GM12875 (cell line): ENCODE data around the gene STX7.

Experiments
- H3K4me3 ChIP-seq: one replicate; pipeline ENCODE4 v1.5.1; 2011; ENCODE audit warnings: low read depth, low read length, control low read depth
- CTCF ChIP-seq: IDR thresholded peaks from 2 replicates; pipeline ENCODE4 v1.5.1; 2011; ENCODE audit warnings: low read depth, mild to moderate bottlenecking, control low read depth, inconsistent platforms, low read length, moderate library complexity, borderline replicate concordance; ENCODE audit not compliant: insufficient read depth

The STX7 gene

GRCh38 chr6:132446141-132446854 lies 66.6 kb downstream of the STX7 start:
- H3K4me3 ChIP-seq = no peak overlapping the region
- no peak for TF ChIP-seq CTCF

DNA sequence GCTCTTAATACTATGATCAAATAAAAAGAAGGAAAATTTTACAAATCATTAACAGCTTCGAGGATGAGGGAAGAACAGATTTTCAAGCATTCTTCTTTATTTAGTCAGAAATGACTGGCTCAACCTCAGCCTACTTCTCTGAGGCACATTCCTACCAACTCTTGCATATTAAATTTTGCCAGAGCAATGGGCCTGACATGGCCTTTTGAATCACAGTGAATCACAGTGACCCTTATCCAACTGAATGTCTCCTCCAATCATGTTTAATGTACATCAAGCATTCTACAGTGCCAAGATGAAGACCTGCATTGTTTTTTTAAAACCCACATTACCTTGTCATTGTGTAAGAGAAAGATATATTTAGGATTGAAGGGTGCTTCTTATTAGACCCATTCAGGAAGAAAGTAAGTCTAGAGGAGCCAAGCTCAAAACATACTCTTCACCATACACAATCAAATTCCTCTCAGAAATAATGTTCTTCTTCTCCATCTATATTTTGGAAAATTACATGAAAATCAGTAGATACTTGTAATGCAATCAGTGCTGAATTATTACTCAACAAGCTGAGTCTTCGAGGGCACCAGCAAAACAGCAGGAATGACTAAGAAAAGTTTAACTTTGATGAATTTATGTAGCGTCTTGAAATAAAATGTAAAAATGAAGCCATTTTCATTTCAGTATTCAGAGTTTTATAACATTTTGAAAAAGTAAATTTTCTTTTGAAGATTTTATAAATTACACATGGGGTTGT lies 67.5 kb downstream of the STX7 start:
- no peak overlapping the region for H3K4me3 ChIP-seq

GRCh38 chr6:132443206-132443605 lies 69.7 kb downstream of the STX7 start:
- H3K4me3 ChIP-seq = no peak overlapping the region
- TF ChIP-seq CTCF = no peak

More for the DNA sequence above, 67.5 kb downstream of the STX7 start:
- TF ChIP-seq CTCF = no peak

DNA sequence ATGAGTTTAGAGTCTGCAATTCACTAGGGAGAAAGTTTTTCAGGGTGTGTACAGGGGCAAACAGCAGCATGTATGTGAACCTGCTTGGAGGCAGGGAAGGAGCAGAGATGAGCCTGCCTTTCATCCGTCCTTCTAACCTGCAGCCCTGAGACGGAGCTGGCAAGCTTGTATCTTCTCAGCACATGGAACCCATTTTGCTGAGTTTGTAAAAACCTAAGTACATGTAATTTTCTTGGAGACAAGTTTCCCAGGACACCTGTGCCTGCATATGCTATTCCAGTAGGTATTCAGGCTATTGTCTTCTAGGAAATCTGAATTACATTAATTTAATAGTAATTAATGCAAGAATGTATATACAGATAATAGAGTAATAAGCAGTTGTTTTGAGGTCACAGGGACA lies 82.8 kb downstream of the STX7 start:
- H3K4me3 ChIP-seq = no peak overlapping the region
- no peak for TF ChIP-seq CTCF

DNA sequence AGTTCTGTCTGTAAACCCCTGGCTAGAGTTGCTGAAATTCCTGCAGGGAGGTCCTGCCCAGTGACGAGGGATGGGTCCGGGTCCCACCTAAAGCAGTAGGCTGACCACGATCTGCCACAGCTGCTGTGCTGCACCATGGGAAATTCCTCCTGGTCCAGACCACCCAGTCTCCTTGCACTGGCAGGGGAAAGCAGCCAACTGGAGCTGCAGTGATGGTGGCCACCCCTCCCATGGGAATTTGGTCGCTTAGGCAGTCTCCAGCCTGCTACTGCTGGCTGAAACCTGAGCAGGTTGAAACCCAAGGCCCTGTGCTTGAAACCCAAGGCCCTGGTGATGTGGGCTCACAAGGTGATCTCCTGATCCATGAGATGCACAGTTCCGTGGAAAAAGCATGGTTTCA lies 87.7 kb downstream of the STX7 start:
- H3K4me3 ChIP-seq = no peak overlapping the region

GRCh38 chr6:132423839-132424238 lies 89.1 kb downstream of the STX7 start:
- H3K4me3 ChIP-seq = no peak overlapping the region
- TF ChIP-seq CTCF = no peak

More for the DNA sequence above, 87.7 kb downstream of the STX7 start:
- no peak for TF ChIP-seq CTCF

DNA sequence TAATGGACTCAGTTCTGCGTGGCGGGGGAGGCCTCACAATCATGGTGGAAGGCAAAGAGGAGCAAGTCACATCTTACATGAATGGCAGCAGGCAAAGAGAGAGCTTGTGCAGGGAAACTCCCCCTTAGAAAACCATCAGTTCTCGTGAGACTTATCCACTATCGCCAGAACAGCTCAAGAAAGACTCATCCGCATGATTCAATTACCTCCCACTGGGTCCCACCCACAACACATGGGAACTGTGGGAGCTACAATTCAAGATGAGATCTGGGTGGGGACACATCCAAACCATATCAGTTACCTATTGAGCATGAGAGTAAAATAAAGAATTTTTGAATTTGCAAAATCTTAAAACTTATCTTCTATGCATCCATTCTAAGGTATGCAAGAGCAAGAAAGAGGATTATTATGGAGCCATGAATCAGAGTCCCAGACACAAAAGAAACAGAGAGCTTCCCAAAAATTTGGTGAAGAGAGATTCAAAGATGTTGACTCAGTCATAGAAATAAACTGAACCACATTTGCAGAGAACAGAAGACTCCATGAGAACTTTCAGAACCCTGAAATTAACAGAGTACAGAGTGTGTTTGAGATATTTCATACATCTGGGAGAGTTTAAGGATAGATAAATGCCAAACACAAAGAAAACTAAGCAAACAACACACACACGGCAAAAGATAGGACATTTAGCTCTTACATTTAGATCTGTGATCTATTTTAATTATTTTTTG lies 94.5 kb downstream of the STX7 start:
- TF ChIP-seq CTCF = no peak
- no peak overlapping the region for H3K4me3 ChIP-seq
